Occipital lobe (tissue), 2 donors: ENCODE measurements around the gene CPA5. TPM values are rescaled to one million over a fixed set of nuclear protein-coding genes. Genes with fewer than 3 reads are reported as not detected.

Source experiments
- DNase-seq: peaks from one replicate; lab custom pipeline; 2025; lab: John Stamatoyannopoulos, UW
- total RNA-seq: library from RNA; depleted of rRNA; stranded (reverse); fragments of >200 nt; gene quantifications from one replicate; pipeline ENCODE4 v1.2.3, GENCODE V29; 2014

CPA5 gene
- total RNA-seq, 1 donor from 2014 or later: not detected

- DNase-seq: no peak
Measured at GRCh38 chr7:130332259-130333053, 12.2 kb upstream of the CPA5 start.

DNA sequence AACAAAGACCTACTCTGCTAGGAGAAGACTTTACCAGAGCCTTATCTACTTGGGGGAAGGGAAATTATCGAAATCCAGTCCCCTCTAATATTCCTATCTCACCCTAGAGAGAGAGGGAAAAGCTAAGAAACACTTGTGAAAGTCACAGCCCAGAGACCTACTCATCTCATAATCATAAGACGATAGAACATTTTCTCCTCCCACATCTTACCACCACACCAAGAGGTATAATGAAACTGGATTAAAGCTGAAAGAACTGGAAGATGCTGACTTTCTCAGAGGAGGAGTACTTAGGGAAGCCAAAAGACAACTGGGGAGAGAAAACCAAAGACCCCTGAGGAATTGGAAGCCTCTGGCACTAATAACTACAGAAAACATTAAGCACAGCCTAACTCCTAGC lies 10.8 kb upstream of the CPA5 start:
- no peak for DNase-seq

DNA sequence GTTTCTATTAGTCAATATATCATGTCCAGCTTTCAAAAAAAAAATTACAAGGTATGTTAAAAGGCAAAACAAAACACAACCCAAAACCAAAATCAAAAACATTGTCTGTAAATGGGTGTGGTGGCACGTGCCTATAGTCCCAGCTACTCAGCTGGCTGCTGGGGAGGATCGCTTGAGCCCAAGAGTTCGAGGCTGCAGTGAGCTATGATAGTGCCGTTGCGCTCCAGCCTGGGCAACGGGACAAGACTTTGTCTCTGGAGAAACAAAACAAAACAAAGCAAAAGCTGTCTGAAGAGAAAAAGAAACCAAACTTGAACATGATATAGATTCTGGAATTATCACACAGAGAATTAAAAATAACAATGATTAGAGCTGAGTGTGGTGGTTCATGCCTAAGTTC lies 10.3 kb upstream of the CPA5 start:
- no peak for DNase-seq

DNA sequence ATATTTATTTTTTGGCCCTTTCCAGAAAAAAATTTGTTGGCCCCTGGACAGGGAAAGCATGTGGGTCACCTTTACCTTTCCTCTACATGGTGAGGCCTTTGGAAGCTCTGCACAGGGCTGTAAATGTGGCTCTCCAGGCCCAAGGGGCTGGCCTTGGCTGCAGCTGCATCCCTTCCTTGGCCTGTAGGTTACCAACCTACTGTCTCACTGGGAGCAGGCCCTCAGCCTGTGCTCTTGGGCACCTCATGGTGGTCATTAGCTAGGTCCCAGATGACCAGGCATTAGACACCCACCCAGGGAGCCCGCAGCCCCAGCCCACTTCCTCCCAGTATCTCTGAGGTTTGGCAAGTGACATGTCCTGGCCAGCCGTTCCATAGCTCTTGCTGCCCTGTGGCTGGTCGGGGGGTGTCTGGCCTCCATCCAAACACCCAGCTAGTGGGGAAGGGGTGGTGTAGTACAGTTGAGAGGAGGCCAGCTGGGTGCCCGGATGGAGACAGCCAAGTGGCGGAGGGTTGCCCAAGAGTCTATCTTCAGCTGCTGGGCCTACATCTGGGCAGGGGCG lies 7.1 kb upstream of the CPA5 start:
- no peak for DNase-seq

- no peak for DNase-seq
Measured at GRCh38 chr7:130338233-130338632, 6.4 kb upstream of the CPA5 start.

GRCh38 chr7:130341882-130342281 lies 2.7 kb upstream of the CPA5 start:
- DNase-seq: no peak

GRCh38 chr7:130342701-130343380 lies 1.8 kb upstream of the CPA5 start:
- DNase-seq: no peak

- no peak for DNase-seq
Measured at GRCh38 chr7:130345136-130345535, 520 bp downstream of the CPA5 start.

- no peak for DNase-seq
Measured at GRCh38 chr7:130345725-130346124, 1.1 kb downstream of the CPA5 start.

- DNase-seq: no peak
Measured at GRCh38 chr7:130346177-130346905, 1.7 kb downstream of the CPA5 start.

- no peak for DNase-seq
Measured at GRCh38 chr7:130346941-130347340, 2.3 kb downstream of the CPA5 start.

DNA sequence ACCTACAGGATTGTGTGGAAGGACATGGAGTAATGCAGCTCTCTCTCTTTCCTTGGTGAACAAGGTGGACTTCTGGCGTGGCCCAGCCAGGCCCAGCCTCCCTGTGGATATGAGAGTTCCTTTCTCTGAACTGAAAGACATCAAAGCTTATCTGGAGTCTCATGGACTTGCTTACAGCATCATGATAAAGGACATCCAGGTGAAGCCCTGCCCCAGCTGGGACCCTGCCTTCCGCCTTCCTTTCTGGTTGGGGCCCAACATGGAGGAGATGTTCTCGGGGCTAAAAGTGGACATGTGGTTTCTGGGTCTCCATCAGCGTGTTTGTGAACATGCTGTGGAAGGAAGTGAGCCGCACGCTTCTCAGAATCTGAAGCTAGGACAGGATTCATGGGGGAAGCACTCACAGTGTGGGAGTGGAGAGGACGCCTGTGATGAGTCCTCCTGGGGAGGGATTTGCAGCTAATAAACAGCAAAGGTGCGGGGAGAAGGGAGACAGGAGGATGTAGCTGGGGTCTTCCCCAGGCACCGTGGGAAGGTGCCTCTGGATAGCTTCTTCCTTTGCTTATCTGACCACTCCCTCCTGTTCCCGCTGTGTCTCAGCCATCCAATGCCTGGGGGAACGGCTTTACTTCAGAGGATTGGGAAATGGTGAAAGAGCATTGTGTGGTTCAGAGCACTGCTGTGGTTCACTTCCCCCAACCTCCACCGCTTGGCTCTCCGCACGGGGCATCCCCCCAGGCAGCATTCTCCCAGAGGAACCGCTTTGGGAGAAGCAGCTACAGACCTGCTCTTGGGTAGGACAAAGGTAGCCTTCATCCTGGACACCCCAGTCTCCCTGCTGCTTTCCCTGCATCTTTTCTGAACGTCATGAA lies 5.5 kb downstream of the CPA5 start:
- no peak for DNase-seq

GRCh38 chr7:130350945-130351790 lies 6.6 kb downstream of the CPA5 start:
- DNase-seq: no peak

GRCh38 chr7:130351791-130352090 lies 7.1 kb downstream of the CPA5 start:
- DNase-seq: no peak

DNA sequence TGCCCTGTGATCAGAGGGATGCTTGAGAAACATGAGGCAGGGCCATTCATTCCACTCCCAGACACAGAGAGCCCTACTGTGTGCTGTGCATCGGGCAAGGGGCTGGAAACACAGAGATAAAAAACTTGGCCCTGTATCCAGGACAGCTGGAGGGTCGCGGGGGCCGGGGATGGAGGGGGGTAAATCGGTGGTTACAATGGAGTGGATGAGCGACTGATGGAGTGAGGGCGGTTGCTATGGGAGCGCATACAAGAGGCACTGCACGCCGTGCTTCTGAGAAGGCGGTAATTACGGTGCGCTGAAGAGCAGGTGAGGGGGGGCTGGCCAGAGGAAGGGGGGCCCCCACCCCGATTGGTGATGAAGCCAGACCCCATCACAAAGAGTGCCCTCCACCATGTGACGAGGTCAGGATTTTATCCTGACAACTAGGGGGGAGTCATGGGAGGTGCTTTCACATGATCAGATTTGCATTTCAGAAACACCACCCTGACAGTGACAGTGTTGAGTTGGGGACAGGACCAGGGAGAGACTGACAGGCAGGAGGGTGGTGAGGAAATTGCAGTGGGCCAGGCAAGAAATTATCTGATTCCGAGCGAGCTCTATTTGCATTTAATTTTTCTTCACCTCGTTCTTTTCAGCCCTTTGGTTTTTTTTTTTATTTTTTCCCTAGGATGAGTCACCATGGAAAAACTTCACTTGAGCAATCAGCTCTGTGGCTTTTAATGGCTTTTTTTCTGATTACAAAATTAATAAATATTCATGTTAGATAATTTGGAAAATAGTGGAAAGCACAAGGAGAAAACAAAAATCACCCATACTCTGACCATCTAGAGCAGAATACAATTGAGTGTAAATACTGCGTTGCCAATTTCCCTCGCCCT lies 7.8 kb downstream of the CPA5 start:
- DNase-seq: no peak

DNA sequence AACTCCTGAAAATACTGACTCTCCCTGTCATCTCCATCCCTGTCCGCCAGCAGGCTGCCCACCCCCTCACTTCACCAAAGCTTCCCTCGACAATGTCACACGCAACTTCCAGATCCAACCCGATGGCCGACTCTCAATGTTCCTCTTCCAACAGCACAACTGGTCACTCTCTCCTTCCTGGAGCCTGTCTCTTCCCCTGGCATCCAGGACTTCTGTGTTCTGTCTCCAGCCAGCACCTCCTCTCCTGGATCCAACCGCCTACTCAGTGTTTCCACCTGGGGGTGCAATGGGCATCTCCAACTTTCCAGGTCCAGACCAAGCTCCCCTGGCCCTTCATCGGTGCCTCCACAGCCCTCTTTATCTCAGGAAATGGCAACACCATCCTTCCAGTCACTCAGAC lies 8.6 kb downstream of the CPA5 start:
- no peak for DNase-seq

DNA sequence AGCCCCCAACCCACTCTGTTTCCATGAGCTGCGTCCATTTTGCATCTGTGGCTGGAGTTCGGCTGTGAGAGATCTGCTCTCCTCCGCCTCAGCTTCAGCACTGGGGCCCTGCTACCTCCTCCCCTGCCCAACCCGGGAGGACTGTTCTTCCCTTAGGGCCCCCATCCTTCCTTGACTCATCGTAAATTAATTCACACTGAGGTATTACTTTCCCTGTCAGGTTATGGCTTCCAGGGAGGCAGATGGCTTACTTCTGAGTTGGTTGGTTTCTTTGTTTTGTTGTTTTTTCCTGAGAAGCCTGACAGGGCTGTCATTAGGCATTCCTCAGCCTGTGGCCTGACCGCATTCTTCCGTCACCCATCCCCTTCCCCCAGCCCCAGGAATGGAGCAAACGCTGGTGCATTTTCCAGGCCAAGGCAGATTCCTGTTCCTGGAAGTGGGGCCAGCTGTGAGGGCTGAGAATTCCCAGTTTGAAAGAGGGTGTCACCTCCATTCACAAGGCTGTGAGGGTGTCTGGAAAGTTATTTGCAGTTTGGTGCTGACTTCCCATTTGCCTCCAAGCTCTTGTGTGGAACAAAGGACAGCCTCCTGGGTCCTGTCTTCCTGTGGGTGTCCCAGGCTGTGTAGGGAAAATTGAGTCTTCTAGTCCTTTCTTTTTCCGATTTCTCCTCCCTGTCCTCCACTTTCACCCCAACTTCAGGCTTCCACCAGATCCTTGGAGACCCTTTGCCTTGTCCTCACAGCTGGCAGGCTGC lies 11.7 kb downstream of the CPA5 start:
- DNase-seq: no peak

GRCh38 chr7:130356876-130357611 lies 12.4 kb downstream of the CPA5 start:
- no peak for DNase-seq
